ENCODE measurements around the gene BTBD6.

- TF ChIP-seq POLR2AphosphoS5 (IDR thresholded peaks at IDR 0.05; ENCODE audit: low read depth, low read length) (no peak), CTCF (IDR thresholded peaks at IDR 0.05) (no peak), SIN3A (IDR thresholded peaks at IDR 0.05; ENCODE audit: borderline replicate concordance, insufficient read depth, low read depth, low read length) (no peak)
These were observed 24.4 kb upstream of the BTBD6 start for GRCh38 chr14:105223770-105224544.

All from Panc1 (cell line).